ENCODE measurements around the gene ATP23. TPM values are rescaled to one million over a fixed set of nuclear protein-coding genes. Genes with fewer than 3 reads are reported as not detected.

The ATP23 gene
- total RNA-seq, 1 donor from 2014 or later = 8.4 TPM

- DNase-seq (ENCODE audit: low read depth) = no peak
- TF ChIP-seq CTCF (conservative IDR thresholded peaks at IDR 0.05; ENCODE audit: low read depth, low read length) = no peak
- no peak overlapping the region for H3K4me3 ChIP-seq (ENCODE audit: low read depth, low read length)
Measured at GRCh38 chr12:57992001-57992400, 50.6 kb downstream of the ATP23 start.

GRCh38 chr12:57993030-57993429 lies 51.7 kb downstream of the ATP23 start:
- no peak for DNase-seq (ENCODE audit: low read depth)
- TF ChIP-seq CTCF (conservative IDR thresholded peaks at IDR 0.05; ENCODE audit: low read depth, low read length) = peak; percentile 45
- no peak overlapping the region for H3K4me3 ChIP-seq (ENCODE audit: low read depth, low read length)

GRCh38 chr12:57993834-57994233 lies 52.5 kb downstream of the ATP23 start:
- no peak for DNase-seq (ENCODE audit: low read depth)
- H3K4me3 ChIP-seq (ENCODE audit: low read depth, low read length) = no peak overlapping the region
- no peak for TF ChIP-seq CTCF (conservative IDR thresholded peaks at IDR 0.05; ENCODE audit: low read depth, low read length)

- no peak for TF ChIP-seq CTCF (conservative IDR thresholded peaks at IDR 0.05; ENCODE audit: low read depth, low read length)
- H3K4me3 ChIP-seq (ENCODE audit: low read depth, low read length) = no peak overlapping the region
- DNase-seq (ENCODE audit: low read depth) = no peak
Measured at GRCh38 chr12:57996520-57996919, 55.2 kb downstream of the ATP23 start.

GRCh38 chr12:57998251-57998650 lies 56.9 kb downstream of the ATP23 start:
- no peak overlapping the region for H3K4me3 ChIP-seq (ENCODE audit: low read depth, low read length)
- TF ChIP-seq CTCF (conservative IDR thresholded peaks at IDR 0.05; ENCODE audit: low read depth, low read length) = no peak
- no peak for DNase-seq (ENCODE audit: low read depth)

- no peak for TF ChIP-seq CTCF (conservative IDR thresholded peaks at IDR 0.05; ENCODE audit: low read depth, low read length)
- H3K4me3 ChIP-seq (ENCODE audit: low read depth, low read length) = no peak overlapping the region
- DNase-seq (ENCODE audit: low read depth) = no peak
Measured at GRCh38 chr12:58000499-58000898, 59.1 kb downstream of the ATP23 start.

- no peak overlapping the region for H3K4me3 ChIP-seq (ENCODE audit: low read depth, low read length)
- TF ChIP-seq CTCF (conservative IDR thresholded peaks at IDR 0.05; ENCODE audit: low read depth, low read length) = no peak
- DNase-seq (ENCODE audit: low read depth) = no peak
Measured at GRCh38 chr12:58007875-58008274, 66.5 kb downstream of the ATP23 start.
